Lower leg skin (tissue), 3 donors: ENCODE data around the gene DYNC2H1.

Experiments used
- POLR2A ChIP-seq, 2 donors: fragments of 450-650 bp; IDR thresholded peaks; one replicate each; pipeline ENCODE4 v1.6.1; 2016 to 2017; ENCODE audit warnings: antibody characterized with exemption in 2 of 2, mild to moderate bottlenecking in 1 of 2, moderate library complexity in 1 of 2
- TF ChIP-seq, protein P1 (sequence below), 3 donors: fragments of 450-650 bp; IDR thresholded peaks; one replicate each; pipeline ENCODE4 v1.5.1; 2016; ENCODE audit warnings: antibody characterized with exemption in 3 of 3, mild to moderate bottlenecking in 3 of 3, moderate library complexity in 2 of 3

DNA sequence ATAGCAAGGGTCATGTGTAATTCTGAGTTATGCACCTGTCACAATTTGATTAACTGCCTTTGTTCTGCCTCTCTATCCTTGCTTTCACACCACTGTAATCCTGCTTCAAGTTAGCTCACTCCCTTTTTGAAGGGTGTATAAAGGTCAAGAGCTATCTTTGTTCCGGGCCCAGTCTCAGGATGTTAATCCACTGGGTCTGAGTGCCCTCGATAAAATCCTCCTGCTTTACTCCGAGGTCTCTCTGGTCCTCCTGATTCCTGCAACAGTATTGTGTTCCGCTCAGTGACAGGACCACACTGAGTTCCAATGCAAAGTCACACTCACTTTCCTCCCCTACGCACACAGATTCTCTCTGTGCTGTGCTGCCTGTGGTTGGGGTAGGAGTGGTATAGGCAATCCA lies 186.5 kb downstream of the DYNC2H1 start:
- TF ChIP-seq POLR2A (IDR thresholded peaks at IDR 0.05), result no peak
- TF ChIP-seq, protein P1, sequence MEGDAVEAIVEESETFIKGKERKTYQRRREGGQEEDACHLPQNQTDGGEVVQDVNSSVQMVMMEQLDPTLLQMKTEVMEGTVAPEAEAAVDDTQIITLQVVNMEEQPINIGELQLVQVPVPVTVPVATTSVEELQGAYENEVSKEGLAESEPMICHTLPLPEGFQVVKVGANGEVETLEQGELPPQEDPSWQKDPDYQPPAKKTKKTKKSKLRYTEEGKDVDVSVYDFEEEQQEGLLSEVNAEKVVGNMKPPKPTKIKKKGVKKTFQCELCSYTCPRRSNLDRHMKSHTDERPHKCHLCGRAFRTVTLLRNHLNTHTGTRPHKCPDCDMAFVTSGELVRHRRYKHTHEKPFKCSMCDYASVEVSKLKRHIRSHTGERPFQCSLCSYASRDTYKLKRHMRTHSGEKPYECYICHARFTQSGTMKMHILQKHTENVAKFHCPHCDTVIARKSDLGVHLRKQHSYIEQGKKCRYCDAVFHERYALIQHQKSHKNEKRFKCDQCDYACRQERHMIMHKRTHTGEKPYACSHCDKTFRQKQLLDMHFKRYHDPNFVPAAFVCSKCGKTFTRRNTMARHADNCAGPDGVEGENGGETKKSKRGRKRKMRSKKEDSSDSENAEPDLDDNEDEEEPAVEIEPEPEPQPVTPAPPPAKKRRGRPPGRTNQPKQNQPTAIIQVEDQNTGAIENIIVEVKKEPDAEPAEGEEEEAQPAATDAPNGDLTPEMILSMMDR (IDR thresholded peaks at IDR 0.05), result no peak
